GM12891 (cell line): ENCODE data around the gene SLC12A7.

Source experiments
- DNase-seq: peaks from one replicate; pipeline ENCODE4 v3.0.0; 2011; ENCODE audit warnings: low spot score; ENCODE audit not compliant: insufficient read length
- FAIRE-seq: peaks from 2 replicates; lab custom pipeline; 2011; peaks lifted over from hg19 to GRCh38; lab: Jason Lieb, UNC
- PAX5 ChIP-seq: IDR thresholded peaks from 2 replicates; pipeline ENCODE4 v1.6.1; 2011; ENCODE audit warnings: low read length, moderate library complexity, mild to moderate bottlenecking; ENCODE audit not compliant: insufficient read depth, severe bottlenecking
- POLR2A ChIP-seq: IDR thresholded peaks from 2 replicates; pipeline ENCODE4 v1.6.1; 2011; ENCODE audit warnings: low read depth, low read length, control low read depth
- POLR2AphosphoS5 ChIP-seq: IDR thresholded peaks from 2 replicates; pipeline ENCODE4 v1.6.1; 2011; ENCODE audit warnings: low read depth, low read length, control low read depth
- POU2F2 ChIP-seq: IDR thresholded peaks from 2 replicates; pipeline ENCODE4 v1.6.1; 2011; ENCODE audit warnings: low read depth, mild to moderate bottlenecking, control low read depth, low read length, moderate library complexity
- SPI1 ChIP-seq: IDR thresholded peaks from 2 replicates; pipeline ENCODE4 v1.6.1; 2011; ENCODE audit warnings: low read depth, low read length, control low read depth
- TAF1 ChIP-seq: IDR thresholded peaks from 2 replicates; pipeline ENCODE4 v1.6.1; 2011; ENCODE audit warnings: low read depth, low read length, control low read depth

Gene SLC12A7

GRCh38 chr5:1106385-1107166, 5.3 kb downstream of the SLC12A7 start:
- no peak for TF ChIP-seq POLR2AphosphoS5
- TF ChIP-seq SPI1 = no peak
- no peak for TF ChIP-seq POLR2A
- DNase-seq (no peak), FAIRE-seq (no peak)

DNA sequence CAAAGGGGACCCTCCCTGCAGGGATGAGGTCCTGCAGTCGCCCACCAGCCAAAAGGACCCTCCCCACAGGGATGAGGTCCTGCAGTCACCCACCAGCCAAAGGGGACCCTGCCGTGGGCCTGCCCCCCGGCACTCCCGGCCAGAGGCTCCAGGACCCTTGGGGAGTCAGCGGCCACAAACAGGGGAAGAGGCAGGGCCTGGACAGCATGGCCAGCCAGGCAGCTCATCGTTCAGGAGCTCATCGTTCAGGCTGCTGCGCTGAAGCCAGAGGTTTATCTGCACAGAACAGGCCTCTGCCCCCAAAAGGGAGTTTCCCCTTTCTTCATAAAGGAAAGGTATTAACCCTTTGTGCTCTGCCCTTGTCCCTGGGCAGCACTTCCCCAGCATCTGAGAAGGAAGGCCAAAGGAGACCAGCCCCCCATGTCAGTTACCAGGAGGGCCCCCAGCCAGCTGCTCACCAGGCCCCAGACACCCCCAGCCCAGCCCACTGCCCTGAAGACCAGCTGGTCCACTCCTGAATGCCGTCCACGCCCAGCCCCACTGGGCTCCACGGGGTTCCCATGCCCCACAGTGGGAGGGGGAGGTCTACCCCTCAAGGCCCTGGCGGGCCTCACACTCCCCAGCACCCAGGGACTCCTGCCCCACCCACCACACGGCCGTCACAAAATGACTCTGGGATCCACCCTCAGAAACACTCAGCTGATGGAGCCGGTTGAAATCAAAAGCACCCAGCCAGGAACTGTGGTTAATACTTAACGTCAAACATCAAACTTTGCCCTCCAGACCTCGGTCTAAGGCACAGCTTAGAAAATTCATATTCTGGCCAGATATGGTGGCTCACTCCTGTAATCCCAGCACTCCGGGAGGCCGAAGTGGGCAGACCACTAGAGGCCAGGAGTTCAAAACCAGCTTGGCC, 6.3 kb downstream of the SLC12A7 start:
- no peak for TF ChIP-seq POU2F2
- no peak for TF ChIP-seq SPI1
- TF ChIP-seq POLR2AphosphoS5 = no peak
- TF ChIP-seq POLR2A = no peak
- TF ChIP-seq PAX5 = no peak
- TF ChIP-seq TAF1 = no peak
- FAIRE-seq = no peak
- no peak for DNase-seq

DNA sequence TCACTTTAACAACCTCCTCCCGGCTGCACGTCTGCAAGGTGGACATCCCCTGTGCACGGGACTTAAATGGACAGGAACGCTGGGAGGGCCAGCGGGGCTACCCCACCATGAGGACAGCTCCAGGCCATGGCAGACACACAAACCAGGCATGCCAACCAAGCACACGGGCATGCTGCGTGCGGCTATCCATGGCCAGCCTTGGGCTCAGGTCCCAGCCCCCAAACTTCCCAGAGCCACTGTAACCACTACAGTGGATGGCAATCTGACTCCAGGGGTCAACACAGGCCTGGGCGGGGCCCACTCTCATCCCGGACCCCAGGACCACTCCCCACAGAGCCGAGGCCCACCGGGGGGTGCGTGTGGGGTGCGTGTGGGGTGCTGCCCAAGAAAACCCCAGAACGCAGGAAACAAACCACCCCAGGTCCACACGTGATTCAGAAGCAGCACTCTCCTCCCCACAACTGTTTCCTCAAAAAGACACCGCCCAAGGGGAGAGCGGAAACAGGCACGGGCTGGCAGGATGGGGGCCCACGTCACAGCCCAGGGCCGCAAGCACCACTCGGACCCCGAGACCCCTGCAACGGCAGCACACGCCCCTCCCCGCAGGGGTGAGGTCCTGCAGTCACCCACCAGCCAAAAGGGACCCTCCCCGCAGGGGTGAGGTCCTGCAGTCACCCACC, 7.4 kb downstream of the SLC12A7 start:
- TF ChIP-seq POU2F2 (no peak), POLR2AphosphoS5 (no peak), TAF1 (no peak), POLR2A (no peak), SPI1 (no peak), PAX5 (no peak)
- FAIRE-seq (no peak), DNase-seq (no peak)

DNA sequence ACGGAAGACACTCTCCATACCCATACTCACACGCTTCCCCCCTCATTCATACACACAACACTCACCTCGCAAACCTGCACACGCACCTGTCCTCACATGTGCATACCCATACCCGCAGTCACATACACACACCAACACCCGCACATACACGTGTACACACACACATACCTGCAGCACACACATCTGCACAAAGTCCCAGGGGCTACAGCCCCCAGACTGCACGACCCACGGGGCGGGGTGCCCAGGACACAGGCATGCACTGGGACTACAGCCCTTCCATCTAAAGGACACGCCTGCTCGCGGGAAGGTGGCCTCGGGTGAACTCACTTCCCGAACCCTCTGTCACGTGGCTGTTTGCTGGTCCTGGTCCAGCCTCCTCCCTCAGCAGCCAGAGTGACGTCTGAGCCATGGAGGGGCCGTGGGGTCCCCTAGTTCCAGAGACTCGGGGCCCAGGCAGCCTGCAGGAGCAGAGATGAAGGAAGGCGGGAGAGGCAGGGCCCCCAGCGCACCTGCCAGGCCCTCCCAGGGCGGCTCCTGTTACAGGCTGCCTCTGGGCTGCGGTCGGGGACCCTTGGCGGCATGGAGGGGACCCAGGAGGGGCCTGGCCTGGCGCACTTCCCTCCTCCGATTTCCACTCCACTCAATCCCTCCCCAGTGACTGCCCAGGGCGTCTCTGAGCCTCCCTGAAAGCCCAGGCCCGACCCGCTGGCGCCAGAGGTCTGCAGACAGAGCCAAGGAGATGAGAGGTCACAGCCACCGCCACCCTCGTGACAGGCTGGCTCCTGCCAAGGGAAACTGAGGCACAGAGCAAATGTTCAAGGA, 8.1 kb downstream of the SLC12A7 start:
- TF ChIP-seq POU2F2 (no peak), POLR2AphosphoS5 (no peak), SPI1 (no peak), POLR2A (no peak), TAF1 (no peak)
- FAIRE-seq (no peak), DNase-seq (no peak)

DNA sequence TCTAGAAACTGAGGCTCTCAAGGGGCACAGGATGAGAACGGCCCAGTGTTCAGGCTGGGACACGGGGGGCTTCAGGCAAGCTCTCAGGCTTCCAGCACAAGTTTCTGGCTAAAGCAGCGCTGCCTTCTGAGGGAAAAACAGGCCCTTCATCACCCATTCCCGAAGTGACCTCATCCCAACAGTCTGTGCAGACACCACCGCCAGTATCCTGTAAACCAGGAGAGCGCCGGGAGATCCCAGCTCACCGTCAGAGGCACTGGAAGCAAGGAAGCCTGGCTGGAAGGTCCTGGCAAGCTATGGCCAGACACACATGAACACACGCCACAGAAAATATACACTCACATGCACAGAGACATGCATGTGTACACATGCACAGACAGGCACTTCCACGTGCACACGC, 8.8 kb downstream of the SLC12A7 start:
- FAIRE-seq (no peak), DNase-seq (no peak)

GRCh38 chr5:1101961-1102713, 9.7 kb downstream of the SLC12A7 start:
- TF ChIP-seq SPI1 = no peak
- TF ChIP-seq PAX5 = no peak
- TF ChIP-seq TAF1 = no peak
- FAIRE-seq (no peak), DNase-seq (no peak)

More for the DNA sequence above, 8.8 kb downstream of the SLC12A7 start:
- TF ChIP-seq POLR2AphosphoS5 (no peak), POU2F2 (no peak), TAF1 (no peak), PAX5 (no peak), POLR2A (no peak), SPI1 (no peak)

DNA sequence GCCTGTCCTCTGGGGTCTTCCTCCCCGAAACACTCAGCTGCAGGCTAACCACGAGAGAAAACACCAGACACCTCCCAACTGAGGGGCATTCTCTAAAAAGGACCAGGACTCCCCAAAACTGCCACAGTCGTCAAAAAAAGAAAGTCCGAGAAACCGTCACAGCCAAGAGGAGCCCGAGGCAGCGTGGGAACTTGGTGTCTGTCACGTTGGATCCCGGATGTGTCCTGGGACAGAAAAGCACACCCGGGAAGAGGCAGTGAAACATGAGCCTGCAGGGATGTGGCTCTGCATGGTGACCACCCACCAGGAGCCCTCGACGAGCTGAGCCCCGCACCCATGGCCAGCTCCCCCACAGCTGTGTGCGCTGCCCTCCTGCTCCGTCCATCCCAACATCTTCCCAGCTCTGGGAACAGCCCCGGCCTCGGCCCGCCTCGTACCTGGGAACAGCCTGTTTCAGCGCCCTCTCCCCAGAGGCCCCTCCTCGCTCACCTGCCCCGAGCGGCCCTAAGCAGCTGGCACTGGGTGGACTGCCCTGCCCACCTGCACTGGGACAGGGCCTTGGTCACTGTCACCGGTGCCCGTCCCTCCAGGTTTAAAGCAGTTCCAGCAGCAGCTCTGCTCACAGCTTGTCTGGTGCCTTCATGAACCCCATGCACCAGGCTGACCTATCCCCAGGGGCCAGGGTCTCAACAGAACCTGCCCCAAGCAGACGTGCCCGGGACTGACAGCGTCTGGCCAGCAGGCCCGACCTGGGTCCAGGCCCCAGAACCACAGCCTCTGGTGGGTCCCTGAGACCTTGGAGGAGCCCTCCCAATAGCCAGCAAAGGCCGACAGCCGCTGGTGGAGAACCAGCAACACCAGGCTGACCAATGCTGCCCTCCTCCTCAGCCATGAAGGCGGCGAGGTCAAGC, 10.9 kb downstream of the SLC12A7 start:
- TF ChIP-seq POLR2AphosphoS5 (no peak), POLR2A (no peak), POU2F2 (no peak), PAX5 (no peak), SPI1 (no peak), TAF1 (no peak)
- FAIRE-seq (no peak), DNase-seq (no peak)
